ENCODE results near the gene CNTFR. TPM values are rescaled to one million over a fixed set of nuclear protein-coding genes. Genes with fewer than 3 reads are reported as not detected.

The CNTFR gene
- total RNA-seq, 1 donor from 2014 or later: 2.9 TPM

DNA sequence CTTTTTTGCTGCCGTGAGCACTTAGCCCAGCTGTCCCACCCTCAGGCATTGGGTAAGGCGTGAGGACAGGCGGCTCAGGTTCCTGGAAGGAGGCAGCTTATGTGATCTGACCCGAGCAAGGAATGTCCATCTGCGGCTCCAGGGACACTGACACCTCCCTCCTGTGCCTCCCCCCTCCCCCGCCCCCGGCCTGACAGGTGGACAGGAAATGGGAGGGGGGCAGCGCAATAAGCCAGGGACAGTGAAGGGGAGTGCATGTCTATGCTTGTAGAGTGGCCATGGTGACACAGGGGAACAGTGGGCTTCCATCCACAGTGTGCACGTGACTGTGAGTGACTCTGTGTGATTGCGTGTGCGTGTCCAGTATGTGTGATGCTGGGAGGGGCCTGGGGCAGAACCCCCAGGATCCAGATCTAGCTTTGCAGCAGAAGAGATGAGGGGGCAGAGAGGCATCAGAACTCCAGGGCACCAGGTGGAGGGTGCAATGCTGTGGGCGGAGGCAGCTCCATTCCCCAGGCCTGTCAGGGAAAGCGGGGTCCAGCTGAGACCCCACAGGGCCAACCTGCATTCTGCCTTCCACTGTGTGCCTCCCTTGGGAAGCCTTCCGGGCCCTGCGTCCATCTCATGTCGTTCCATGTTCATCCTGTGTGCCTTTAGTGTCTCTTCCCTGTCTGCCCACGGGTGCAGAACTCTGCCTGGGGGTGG lies 30.5 kb downstream of the CNTFR start:
- ATAC-seq (no peak), DNase-seq (no peak)
- Histone ChIP-seq H3K4me3 (no peak overlapping the region), H3K9me3 (no peaks in the 10 kb centered on the region), H3K36me3 (no peaks in the 10 kb centered on the region), H3K27ac (no peak overlapping the region), H3K4me1 (peaks cover 7% of the 10 kb centered on the region), H3K27me3 (peaks cover 14% of the 10 kb centered on the region)
- TF ChIP-seq, protein P1, sequence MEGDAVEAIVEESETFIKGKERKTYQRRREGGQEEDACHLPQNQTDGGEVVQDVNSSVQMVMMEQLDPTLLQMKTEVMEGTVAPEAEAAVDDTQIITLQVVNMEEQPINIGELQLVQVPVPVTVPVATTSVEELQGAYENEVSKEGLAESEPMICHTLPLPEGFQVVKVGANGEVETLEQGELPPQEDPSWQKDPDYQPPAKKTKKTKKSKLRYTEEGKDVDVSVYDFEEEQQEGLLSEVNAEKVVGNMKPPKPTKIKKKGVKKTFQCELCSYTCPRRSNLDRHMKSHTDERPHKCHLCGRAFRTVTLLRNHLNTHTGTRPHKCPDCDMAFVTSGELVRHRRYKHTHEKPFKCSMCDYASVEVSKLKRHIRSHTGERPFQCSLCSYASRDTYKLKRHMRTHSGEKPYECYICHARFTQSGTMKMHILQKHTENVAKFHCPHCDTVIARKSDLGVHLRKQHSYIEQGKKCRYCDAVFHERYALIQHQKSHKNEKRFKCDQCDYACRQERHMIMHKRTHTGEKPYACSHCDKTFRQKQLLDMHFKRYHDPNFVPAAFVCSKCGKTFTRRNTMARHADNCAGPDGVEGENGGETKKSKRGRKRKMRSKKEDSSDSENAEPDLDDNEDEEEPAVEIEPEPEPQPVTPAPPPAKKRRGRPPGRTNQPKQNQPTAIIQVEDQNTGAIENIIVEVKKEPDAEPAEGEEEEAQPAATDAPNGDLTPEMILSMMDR (IDR thresholded peaks at IDR 0.05): no peak
- intact Hi-C loops (cut with DNase I): no loop called here

DNA sequence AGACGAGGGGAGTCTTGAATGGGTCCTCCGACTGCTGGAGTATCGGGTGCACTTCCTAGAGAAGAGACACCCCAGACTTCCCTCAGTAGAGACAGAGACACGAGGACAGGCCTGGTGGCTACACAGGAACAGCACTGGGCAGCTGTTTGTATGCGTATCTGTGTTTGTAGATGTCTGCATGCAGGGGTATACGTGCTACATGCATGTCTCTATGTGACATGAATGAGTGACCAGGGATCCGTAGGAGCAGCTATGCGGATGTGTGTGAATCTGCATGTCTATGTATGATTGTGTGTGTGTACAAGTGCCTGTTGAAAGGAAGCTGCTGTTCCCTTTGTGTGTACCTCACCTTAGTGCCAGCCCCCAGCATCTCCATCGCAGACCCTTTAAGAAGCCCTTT lies 31.2 kb downstream of the CNTFR start:
- no peak overlapping the region for H3K4me3 ChIP-seq
- H3K36me3 ChIP-seq: no peaks in the 10 kb centered on the region
- no peak overlapping the region for H3K27ac ChIP-seq
- DNase-seq (no peak), ATAC-seq (no peak)
- no peaks in the 10 kb centered on the region for H3K9me3 ChIP-seq
- intact Hi-C loops (cut with DNase I): no loop called here
- peaks cover 7% of the 10 kb centered on the region for H3K4me1 ChIP-seq
- H3K27me3 ChIP-seq: peaks cover 14% of the 10 kb centered on the region
- TF ChIP-seq, protein P1 (IDR thresholded peaks at IDR 0.05): no peak

- Histone ChIP-seq H3K4me3 (no peak overlapping the region), H3K36me3 (no peaks in the 10 kb centered on the region), H3K4me1 (peaks cover 7% of the 10 kb centered on the region), H3K27ac (no peak overlapping the region), H3K27me3 (peaks cover 14% of the 10 kb centered on the region), H3K9me3 (no peaks in the 10 kb centered on the region)
- intact Hi-C loops (cut with DNase I): no loop called here
- no peak for DNase-seq
- TF ChIP-seq, protein P1 (IDR thresholded peaks at IDR 0.05): no peak
- ATAC-seq: no peak
These were observed 31.9 kb downstream of the CNTFR start for GRCh38 chr9:34557426-34558321.

GRCh38 chr9:34556949-34557348 lies 32.6 kb downstream of the CNTFR start:
- no peak for ATAC-seq
- no peak overlapping the region for H3K4me3 ChIP-seq
- intact Hi-C loops (cut with DNase I): no loop called here
- H3K27me3 ChIP-seq: peaks cover 14% of the 10 kb centered on the region
- TF ChIP-seq, protein P1 (IDR thresholded peaks at IDR 0.05): no peak
- H3K36me3 ChIP-seq: no peaks in the 10 kb centered on the region
- H3K27ac ChIP-seq: no peak overlapping the region
- DNase-seq: no peak
- H3K9me3 ChIP-seq: no peaks in the 10 kb centered on the region
- H3K4me1 ChIP-seq: peaks cover 7% of the 10 kb centered on the region

GRCh38 chr9:34555936-34556525 lies 33.5 kb downstream of the CNTFR start:
- H3K27ac ChIP-seq: no peak overlapping the region
- TF ChIP-seq, protein P1 (IDR thresholded peaks at IDR 0.05): no peak
- peaks cover 3% of the 10 kb centered on the region for H3K4me1 ChIP-seq
- H3K27me3 ChIP-seq: peaks cover 14% of the 10 kb centered on the region
- intact Hi-C loops (cut with DNase I): no loop called here
- no peaks in the 10 kb centered on the region for H3K9me3 ChIP-seq
- no peak overlapping the region for H3K4me3 ChIP-seq
- ATAC-seq: no peak
- DNase-seq: peak; percentile 19
- no peaks in the 10 kb centered on the region for H3K36me3 ChIP-seq
